ENCODE measurements around the gene NPC1. TPM values are rescaled to one million over a fixed set of nuclear protein-coding genes. Genes with fewer than 3 reads are reported as not detected.

The NPC1 gene
- total RNA-seq, 1 experiment from 2014 or later, result 51.6 TPM

- RAD21 ChIA-PET (ENCODE audit: low non-redundant PET in 1 of 2, low total read pairs in 2 of 2, uncharacterized antibody in 2 of 2, unreplicated experiment in 2 of 2), result no interaction called here
- CTCF ChIA-PET, result no interaction called here
- Histone ChIP-seq H3K9me3 (ENCODE audit: control insufficient read depth in 1 of 2, insufficient read depth in 1 of 2, low read depth in 1 of 2, low read length in 2 of 2) (no peaks in the 10 kb centered on the region), H4K20me1 (ENCODE audit: insufficient read depth) (no peaks in the 10 kb centered on the region), H3K9me2 (ENCODE audit: insufficient read depth) (no peaks in the 10 kb centered on the region), H2AFZ (ENCODE audit: low read depth, low read length, poor library complexity, severe bottlenecking) (no peak overlapping the region), H3K4me2 (ENCODE audit: low read length) (no peak overlapping the region), H3K79me2 (ENCODE audit: insufficient read depth, low read length) (no peaks in the 10 kb centered on the region), H3K4me1 (ENCODE audit: control insufficient read depth in 1 of 2, insufficient read depth in 2 of 2, low read length in 2 of 2) (peaks cover 17 to 25% of the 10 kb centered on the region in 2 experiments), H3K4me3 (replicated peaks in 1 of 2; ENCODE audit: low read depth in 1 of 2, low read length in 2 of 2) (no peak overlapping the region), H3K27ac (ENCODE audit: low read depth, low read length) (no peak overlapping the region), H3K36me3 (ENCODE audit: control insufficient read depth in 1 of 2, insufficient read depth in 2 of 2, low read length in 2 of 2) (peaks cover 34 to 41% of the 10 kb centered on the region in 2 experiments), H3K27me3 (ENCODE audit: insufficient read depth, low read length) (no peaks in the 10 kb centered on the region), H3K9ac (ENCODE audit: low read length) (no peak overlapping the region)
- DNase-seq (ENCODE audit: low read depth, low spot score) (no peak), ATAC-seq (no peak)
- POLR2A ChIA-PET, result no interaction called here
- TF ChIP-seq SRF (IDR thresholded peaks at IDR 0.05; ENCODE audit: low read depth) (no peak), REST (IDR thresholded peaks at IDR 0.05; ENCODE audit: low read depth) (no peak), POLR2AphosphoS5 (IDR thresholded peaks at IDR 0.05; ENCODE audit: low read depth, low read length) (no peak), ZBTB33 (IDR thresholded peaks at IDR 0.05; ENCODE audit: extremely low read depth, insufficient replicate concordance, low read length) (no peak), ATF3 (IDR thresholded peaks at IDR 0.05) (no peak), ZFX (IDR thresholded peaks at IDR 0.05) (no peak), POLR2A (IDR thresholded peaks at IDR 0.05; ENCODE audit: borderline replicate concordance, extremely low read depth, insufficient read depth, insufficient read length) (no peak), CEBPB (IDR thresholded peaks at IDR 0.05; ENCODE audit: low read depth) (no peak), CTCF (IDR thresholded peaks at IDR 0.05 in 2 of 3, conservative IDR thresholded peaks at IDR 0.05 in 1 of 3; ENCODE audit: borderline replicate concordance in 1 of 3, insufficient read depth in 1 of 3, low read depth in 2 of 3, low read length in 2 of 3) (no peak)
- BruUV-seq (replicated peaks), result no TSS peak
- intact Hi-C loops (cut with micrococcal nuclease), result no loop called here
Observed at GRCh38 chr18:23551978-23552377, 34.3 kb downstream of the NPC1 start.
